Right atrium auricular region (tissue), 2 donors: ENCODE results near the gene GRIN2B. TPM values are rescaled to one million over a fixed set of nuclear protein-coding genes. Genes with fewer than 3 reads are reported as not detected.

Experiments used
- DNase-seq: peaks from one replicate; pipeline ENCODE4 v3.0.0-alpha.2; 2019; ENCODE audit warnings: low spot score
- H3K27ac ChIP-seq, 2 donors: fragments of 200-600 bp; sonication (generic); 1 replicate in 1 of 2; 2 replicates in 1 of 2; pipeline ENCODE4 v1.5.1; 2016 to 2019
- H3K27me3 ChIP-seq, 2 donors: fragments of 200-600 bp; sonication (generic); one replicate each; pipeline versions ENCODE4 v1.5.1 to v1.6.0; 2017 to 2019
- H3K36me3 ChIP-seq: fragments of 200-600 bp; sonication (generic); one replicate; pipeline ENCODE4 v1.5.1; 2016
- H3K4me1 ChIP-seq, 2 donors: fragments of 200-600 bp; sonication (generic); one replicate each; pipeline versions ENCODE4 v1.5.1 to v1.6.0; 2017 to 2019
- H3K4me3 ChIP-seq, 2 donors: fragments of 200-600 bp; sonication (generic); 1 replicate in 1 of 2; 2 replicates in 1 of 2; pipeline ENCODE4 v1.5.1; 2017 to 2019; ENCODE audit warnings: mild to moderate bottlenecking in 1 of 2, moderate library complexity in 1 of 2
- H3K9me3 ChIP-seq, 2 donors: fragments of 200-600 bp; sonication (generic); one replicate each; pipeline ENCODE4 v1.5.1; 2019
- total RNA-seq, 2 donors: library from RNA; depleted of rRNA; stranded (reverse); fragments of >200 nt; gene quantifications; one replicate each; pipeline ENCODE4 v1.1.0, GENCODE V29; 2016
- TF ChIP-seq, protein P1 (sequence below), 2 donors: fragments of 200-600 bp; sonication (generic); IDR thresholded peaks; one replicate each; pipeline ENCODE4 v1.5.1; 2019; ENCODE audit warnings: antibody characterized with exemption in 2 of 2

GRIN2B gene
- total RNA-seq, 2 donors from 2014 or later: not detected

DNA sequence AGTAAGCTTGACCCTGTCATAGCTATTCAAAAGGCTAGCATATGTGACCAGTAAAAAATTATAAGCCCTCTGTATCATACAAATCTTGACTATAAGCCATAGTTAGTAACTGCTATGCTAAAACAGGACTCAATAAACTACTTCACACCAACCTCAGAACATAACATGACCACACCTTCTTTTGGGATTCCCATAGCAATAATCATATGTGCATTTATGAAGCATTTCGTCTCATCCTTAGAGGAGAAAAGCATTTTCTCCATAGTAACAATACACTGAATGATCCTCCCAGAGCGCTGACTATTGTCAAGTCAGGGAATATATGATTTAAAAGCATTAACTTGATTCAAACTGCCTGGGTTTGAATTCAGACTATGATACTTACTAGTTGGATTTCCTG is 46.2 kb downstream of the GRIN2B start:
- Histone ChIP-seq H3K27ac (no peak overlapping the region), H3K4me1 (no peaks in the 10 kb centered on the region), H3K27me3 (no peaks in the 10 kb centered on the region), H3K4me3 (no peak overlapping the region), H3K36me3 (no peaks in the 10 kb centered on the region), H3K9me3 (peaks cover 0 to 33% of the 10 kb centered on the region in 2 donors)
- no peak for DNase-seq
- TF ChIP-seq, protein P1, sequence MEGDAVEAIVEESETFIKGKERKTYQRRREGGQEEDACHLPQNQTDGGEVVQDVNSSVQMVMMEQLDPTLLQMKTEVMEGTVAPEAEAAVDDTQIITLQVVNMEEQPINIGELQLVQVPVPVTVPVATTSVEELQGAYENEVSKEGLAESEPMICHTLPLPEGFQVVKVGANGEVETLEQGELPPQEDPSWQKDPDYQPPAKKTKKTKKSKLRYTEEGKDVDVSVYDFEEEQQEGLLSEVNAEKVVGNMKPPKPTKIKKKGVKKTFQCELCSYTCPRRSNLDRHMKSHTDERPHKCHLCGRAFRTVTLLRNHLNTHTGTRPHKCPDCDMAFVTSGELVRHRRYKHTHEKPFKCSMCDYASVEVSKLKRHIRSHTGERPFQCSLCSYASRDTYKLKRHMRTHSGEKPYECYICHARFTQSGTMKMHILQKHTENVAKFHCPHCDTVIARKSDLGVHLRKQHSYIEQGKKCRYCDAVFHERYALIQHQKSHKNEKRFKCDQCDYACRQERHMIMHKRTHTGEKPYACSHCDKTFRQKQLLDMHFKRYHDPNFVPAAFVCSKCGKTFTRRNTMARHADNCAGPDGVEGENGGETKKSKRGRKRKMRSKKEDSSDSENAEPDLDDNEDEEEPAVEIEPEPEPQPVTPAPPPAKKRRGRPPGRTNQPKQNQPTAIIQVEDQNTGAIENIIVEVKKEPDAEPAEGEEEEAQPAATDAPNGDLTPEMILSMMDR (IDR thresholded peaks at IDR 0.05): no peak
